H9 (cell line): ENCODE data around the gene SFXN5. TPM values are rescaled to one million over a fixed set of nuclear protein-coding genes. Genes with fewer than 3 reads are reported as not detected.

Experiments
- DNase-seq: peaks from one replicate; pipeline ENCODE4 v3.0.0-alpha.2; 2017
- H2AFZ ChIP-seq: one replicate; pipeline ENCODE4 v1.6.1; 2013; ENCODE audit warnings: mild to moderate bottlenecking, low read length, control low read depth, moderate library complexity
- H2AK5ac ChIP-seq: 2 replicates; pipeline ENCODE4 v1.6.1; 2013; ENCODE audit warnings: low read length, control low read depth, mixed read lengths; ENCODE audit not compliant: insufficient read length
- H2BK120ac ChIP-seq: one replicate; pipeline ENCODE4 v1.6.1; 2013; ENCODE audit warnings: low read depth, mild to moderate bottlenecking, low read length, control low read depth, inconsistent platforms; ENCODE audit not compliant: poor library complexity, severe bottlenecking
- H2BK12ac ChIP-seq: 2 replicates; pipeline ENCODE4 v1.6.1; 2013; ENCODE audit warnings: low read length, control low read depth, mixed read lengths, low read depth; ENCODE audit not compliant: insufficient read length
- H2BK15ac ChIP-seq: 2 replicates; pipeline ENCODE4 v1.6.1; 2013; ENCODE audit warnings: low read depth, low read length, control low read depth
- H2BK20ac ChIP-seq: one replicate; pipeline ENCODE4 v1.6.1; 2013; ENCODE audit warnings: low read depth, mild to moderate bottlenecking, low read length, control low read depth, inconsistent platforms; ENCODE audit not compliant: poor library complexity, severe bottlenecking
- H2BK5ac ChIP-seq: 2 replicates; pipeline ENCODE4 v1.6.1; 2013; ENCODE audit warnings: low read length, control low read depth, mixed read lengths; ENCODE audit not compliant: insufficient read length
- H3K14ac ChIP-seq: 2 replicates; pipeline ENCODE4 v1.6.1; 2013; ENCODE audit warnings: low read length, control low read depth; ENCODE audit not compliant: insufficient read depth
- H3K18ac ChIP-seq: 2 replicates; pipeline ENCODE4 v1.6.1; 2013; ENCODE audit warnings: low read depth, mild to moderate bottlenecking, mixed read lengths, low read length, control low read depth; ENCODE audit not compliant: insufficient read length
- H3K23ac ChIP-seq: 2 replicates; pipeline ENCODE4 v1.6.1; 2013; ENCODE audit warnings: low read length, control low read depth, mixed read lengths, low read depth; ENCODE audit not compliant: insufficient read length
- H3K23me2 ChIP-seq: 2 replicates; pipeline ENCODE4 v1.6.1; 2013; ENCODE audit warnings: low read depth, mild to moderate bottlenecking, mixed read lengths, low read length, control low read depth; ENCODE audit not compliant: insufficient read length, poor library complexity, severe bottlenecking
- H3K27ac ChIP-seq: 2 replicates; pipeline ENCODE4 v1.5.1; 2013; ENCODE audit warnings: low read length, control low read depth, mixed read lengths, low read depth; ENCODE audit not compliant: insufficient read length
- H3K27me3 ChIP-seq: 2 replicates; pipeline ENCODE4 v1.6.1; 2013; ENCODE audit warnings: low read length, control low read depth, inconsistent platforms; ENCODE audit not compliant: insufficient read depth
- H3K4ac ChIP-seq: 2 replicates; pipeline ENCODE4 v1.6.1; 2013; ENCODE audit warnings: low read depth, mild to moderate bottlenecking, control low read depth, inconsistent platforms, low read length, moderate library complexity
- H3K4me1 ChIP-seq: 2 replicates; pipeline ENCODE4 v1.6.1; 2013; ENCODE audit warnings: low read length, control low read depth, inconsistent platforms; ENCODE audit not compliant: insufficient read depth
- H3K4me2 ChIP-seq: 2 replicates; pipeline ENCODE4 v1.6.1; 2013; ENCODE audit warnings: low read length, control low read depth, mixed read lengths; ENCODE audit not compliant: insufficient read length, insufficient read depth
- H3K56ac ChIP-seq: 2 replicates; pipeline ENCODE4 v1.6.1; 2013; ENCODE audit warnings: low read depth, mild to moderate bottlenecking, mixed read lengths, low read length, control low read depth; ENCODE audit not compliant: insufficient read length
- H3K79me1 ChIP-seq: 2 replicates; pipeline ENCODE4 v1.6.1; 2013; ENCODE audit warnings: low read depth, mild to moderate bottlenecking, moderate library complexity, low read length, control low read depth, inconsistent platforms; ENCODE audit not compliant: insufficient read depth, poor library complexity, severe bottlenecking
- H3K79me2 ChIP-seq: 2 replicates; pipeline ENCODE4 v1.6.1; 2013; ENCODE audit warnings: low read length, control low read depth, inconsistent platforms; ENCODE audit not compliant: insufficient read depth
- H3K9ac ChIP-seq: 2 replicates; pipeline ENCODE4 v1.6.1; 2013; ENCODE audit warnings: low read length, control low read depth, mixed read lengths; ENCODE audit not compliant: insufficient read length; ENCODE audit errors: extremely low read depth
- H3K9me3 ChIP-seq: one replicate; pipeline ENCODE4 v1.6.1; 2013; ENCODE audit warnings: low read depth, low read length, inconsistent platforms; ENCODE audit not compliant: control insufficient read depth
- H3T11ph ChIP-seq: one replicate; pipeline ENCODE4 v1.6.1; 2013; ENCODE audit warnings: mild to moderate bottlenecking, low read length, control low read depth, inconsistent platforms
- H4K20me1 ChIP-seq: one replicate; pipeline ENCODE4 v1.6.1; 2013; ENCODE audit not compliant: control insufficient read depth, insufficient read length, insufficient read depth
- H4K5ac ChIP-seq: 2 replicates; pipeline ENCODE4 v1.6.1; 2013; ENCODE audit warnings: low read depth, mild to moderate bottlenecking, mixed read lengths, low read length, control low read depth; ENCODE audit not compliant: insufficient read length
- H4K8ac ChIP-seq: replicated peaks from 2 replicates; pipeline ENCODE4 v1.6.1; 2013; ENCODE audit warnings: low read length, control low read depth, mixed read lengths, low read depth; ENCODE audit not compliant: insufficient read length
- H4K91ac ChIP-seq: 2 replicates; pipeline ENCODE4 v1.6.1; 2013; ENCODE audit warnings: low read depth, mild to moderate bottlenecking, moderate library complexity, mixed read lengths, low read length, control low read depth; ENCODE audit not compliant: insufficient read length
- H3K27ac Mint-ChIP-seq, 3 experiments: 2 replicates in 2 of 3; 3 replicates in 1 of 3; pipeline ENCODE4 v1.8.0; 2020 to 2021; ENCODE audit warnings: mixed read lengths in 3 of 3, mild to moderate bottlenecking in 1 of 3, moderate library complexity in 1 of 3
- H3K27me3 Mint-ChIP-seq: 2 replicates; pipeline ENCODE4 v1.8.0; 2021; ENCODE audit warnings: low read depth, mild to moderate bottlenecking, moderate library complexity, mixed read lengths
- H3K36me3 Mint-ChIP-seq, 3 experiments: 2 replicates in 2 of 3; 3 replicates in 1 of 3; pipeline ENCODE4 v1.8.0; 2020 to 2021; ENCODE audit warnings: low read depth in 3 of 3, mixed read lengths in 3 of 3; ENCODE audit not compliant: insufficient read depth in 1 of 3
- H3K4me1 Mint-ChIP-seq, 2 experiments: 2 replicates each; pipeline ENCODE4 v1.8.0; 2020; ENCODE audit warnings: mixed read lengths in 2 of 2
- H3K4me3 Mint-ChIP-seq, 2 experiments: 2 replicates in 1 of 2; 3 replicates in 1 of 2; pipeline ENCODE4 v1.8.0; 2020 to 2021; ENCODE audit warnings: mild to moderate bottlenecking in 2 of 2, mixed read lengths in 2 of 2, moderate library complexity in 1 of 2
- H3K9me3 Mint-ChIP-seq, 2 experiments: 2 replicates in 1 of 2; 3 replicates in 1 of 2; pipeline ENCODE4 v1.8.0; 2020; ENCODE audit warnings: mild to moderate bottlenecking in 2 of 2, mixed read lengths in 2 of 2, moderate library complexity in 1 of 2
- WGBS: extraction: QIAGEN DNeasy Blood & Tissue Kit; methylation state at CpG from one replicate; pipeline ENCODE4 v1.1.7; 2013; ENCODE audit warnings: missing lambda C conversion rate, low lambda C conversion rate, mixed read lengths; ENCODE audit not compliant: insufficient read length; ENCODE audit errors: extremely low coverage; 5-methylcytosine and 5-hydroxymethylcytosine counted together
- total RNA-seq: library from RNA; stranded (reverse); gene quantifications from 2 replicates; pipeline ENCODE4 v1.2.1, GENCODE V29; 2021
- TF ChIP-seq, protein P1 (sequence below): fragments of 200-600 bp; sonication (generic); conservative IDR thresholded peaks from 3 replicates; pipeline ENCODE4 v1.8.0; 2021; ENCODE audit warnings: antibody characterized with exemption, mild to moderate bottlenecking

The SFXN5 gene
- total RNA-seq, 1 experiment from 2014 or later: 30.9 TPM

DNA sequence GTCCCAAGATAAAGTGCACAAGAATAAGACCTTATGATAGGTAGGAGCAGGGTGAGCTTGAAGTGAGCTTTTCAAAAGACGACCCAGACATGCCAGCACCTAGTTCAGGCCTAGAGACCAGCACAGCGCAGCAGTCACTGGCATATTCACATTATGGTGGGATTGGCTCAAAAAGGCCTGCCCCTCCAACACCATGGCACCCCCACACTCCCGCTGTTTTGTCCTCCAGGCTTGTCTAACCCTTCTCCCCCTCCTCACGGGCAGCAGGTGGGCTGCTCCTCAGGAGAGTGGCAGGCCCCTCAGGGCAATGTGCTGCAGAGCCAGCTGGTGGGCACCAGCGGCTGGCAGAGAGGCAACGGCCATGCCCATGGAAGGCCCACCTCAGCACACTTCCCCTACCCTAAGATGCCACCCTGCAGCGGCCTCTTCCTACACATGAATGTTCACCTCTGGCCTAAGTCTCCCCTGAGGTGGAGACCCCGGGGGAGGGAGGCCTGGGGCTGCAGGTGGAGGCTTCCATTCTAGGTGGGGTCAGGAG is 128.6 kb downstream of the SFXN5 start:
- no peaks in the 10 kb centered on the region; the same call in 1 of the 2 replicates for H3K27me3 ChIP-seq
- Mint-ChIP-seq H3K9me3 (no peaks in the 10 kb centered on the region), H3K27ac (no peak overlapping the region), H3K27me3 (peaks cover 35% of the 10 kb centered on the region), H3K4me1 (peaks cover 30 to 39% of the 10 kb centered on the region in 2 experiments), H3K4me3 (no peak overlapping the region), H3K36me3 (peaks cover 5 to 19% (median 12%) of the 10 kb centered on the region in 3 experiments; a peak in 6 of 7 replicates)
- no peak overlapping the region for H3K23ac ChIP-seq
- peaks cover 3% of the 10 kb centered on the region; the same call in 1 of the 2 replicates for H3K4me1 ChIP-seq
- H4K91ac ChIP-seq: no peak overlapping the region
- H3T11ph ChIP-seq: no peak overlapping the region
- no peak overlapping the region for H3K56ac ChIP-seq
- no peaks in the 10 kb centered on the region for H3K79me2 ChIP-seq
- H3K4ac ChIP-seq: no peak overlapping the region
- no peaks in the 10 kb centered on the region for H3K9me3 ChIP-seq
- no peak overlapping the region for H2BK15ac ChIP-seq
- no peak overlapping the region for H2BK12ac ChIP-seq
- H3K18ac ChIP-seq: no peak overlapping the region
- no peak overlapping the region for H4K5ac ChIP-seq
- DNase-seq: no peak
- no peak overlapping the region for H3K4me2 ChIP-seq
- no peak overlapping the region for H4K8ac ChIP-seq
- TF ChIP-seq, protein P1, sequence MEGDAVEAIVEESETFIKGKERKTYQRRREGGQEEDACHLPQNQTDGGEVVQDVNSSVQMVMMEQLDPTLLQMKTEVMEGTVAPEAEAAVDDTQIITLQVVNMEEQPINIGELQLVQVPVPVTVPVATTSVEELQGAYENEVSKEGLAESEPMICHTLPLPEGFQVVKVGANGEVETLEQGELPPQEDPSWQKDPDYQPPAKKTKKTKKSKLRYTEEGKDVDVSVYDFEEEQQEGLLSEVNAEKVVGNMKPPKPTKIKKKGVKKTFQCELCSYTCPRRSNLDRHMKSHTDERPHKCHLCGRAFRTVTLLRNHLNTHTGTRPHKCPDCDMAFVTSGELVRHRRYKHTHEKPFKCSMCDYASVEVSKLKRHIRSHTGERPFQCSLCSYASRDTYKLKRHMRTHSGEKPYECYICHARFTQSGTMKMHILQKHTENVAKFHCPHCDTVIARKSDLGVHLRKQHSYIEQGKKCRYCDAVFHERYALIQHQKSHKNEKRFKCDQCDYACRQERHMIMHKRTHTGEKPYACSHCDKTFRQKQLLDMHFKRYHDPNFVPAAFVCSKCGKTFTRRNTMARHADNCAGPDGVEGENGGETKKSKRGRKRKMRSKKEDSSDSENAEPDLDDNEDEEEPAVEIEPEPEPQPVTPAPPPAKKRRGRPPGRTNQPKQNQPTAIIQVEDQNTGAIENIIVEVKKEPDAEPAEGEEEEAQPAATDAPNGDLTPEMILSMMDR: no peak
- H4K20me1 ChIP-seq: no peaks in the 10 kb centered on the region
- H2BK20ac ChIP-seq: no peak overlapping the region
- no peak overlapping the region for H2AK5ac ChIP-seq
- no peak overlapping the region for H3K27ac ChIP-seq
- no peak overlapping the region; the same call in 1 of the 2 replicates for H3K14ac ChIP-seq
- WGBS: no CpG with 5 or more reads among the region's 8 CpGs
- no peaks in the 10 kb centered on the region for H3K79me1 ChIP-seq
- no peak overlapping the region for H2BK5ac ChIP-seq
- no peak overlapping the region for H3K9ac ChIP-seq
- no peak overlapping the region for H2BK120ac ChIP-seq
- no peak overlapping the region for H2AFZ ChIP-seq
- H3K23me2 ChIP-seq: peaks cover 2% of the 10 kb centered on the region
